KOPT-K1 (cell line): ENCODE results near the gene TSPYL4.

ENCODE experiments used
- H3K27ac ChIP-seq: fragments of 200-600 bp; sonication (generic); 2 replicates; pipeline ENCODE4 v1.5.1; 2016; ENCODE audit warnings: antibody characterized with exemption, mild to moderate bottlenecking, low read depth, low read length; ENCODE audit not compliant: poor library complexity, severe bottlenecking
- H3K36me3 ChIP-seq: fragments of 200-600 bp; sonication (generic); 2 replicates; pipeline ENCODE4 v1.5.1; 2017; ENCODE audit warnings: antibody characterized with exemption, mild to moderate bottlenecking, low read length, moderate library complexity; ENCODE audit not compliant: insufficient read depth
- H3K9me3 ChIP-seq: fragments of 200-600 bp; sonication (generic); 2 replicates; pipeline ENCODE4 v1.5.1; 2017; ENCODE audit warnings: antibody characterized with exemption, low read length, mild to moderate bottlenecking; ENCODE audit not compliant: insufficient read depth, poor library complexity, severe bottlenecking

Gene TSPYL4

GRCh38 chr6:116280161-116280932, 26.5 kb upstream of the TSPYL4 start:
- Histone ChIP-seq H3K36me3 (peaks cover 27% of the 10 kb centered on the region), H3K27ac (peak overlapping the region; percentile 83), H3K9me3 (no peaks in the 10 kb centered on the region)

- H3K27ac ChIP-seq, result peak within 1 kb of the TSS; percentile 83
- no peaks in the 10 kb centered on the region for H3K9me3 ChIP-seq
- H3K36me3 ChIP-seq, result peaks cover 35% of the 10 kb centered on the region
These were observed 25.6 kb upstream of the TSPYL4 start, which contains the start of gene TSPYL1 for GRCh38 chr6:116279232-116280160. Gene TSPYL1 (minus strand): TSS chr6:116279930. CDS start chr6:116279830, 100 bp downstream.

DNA sequence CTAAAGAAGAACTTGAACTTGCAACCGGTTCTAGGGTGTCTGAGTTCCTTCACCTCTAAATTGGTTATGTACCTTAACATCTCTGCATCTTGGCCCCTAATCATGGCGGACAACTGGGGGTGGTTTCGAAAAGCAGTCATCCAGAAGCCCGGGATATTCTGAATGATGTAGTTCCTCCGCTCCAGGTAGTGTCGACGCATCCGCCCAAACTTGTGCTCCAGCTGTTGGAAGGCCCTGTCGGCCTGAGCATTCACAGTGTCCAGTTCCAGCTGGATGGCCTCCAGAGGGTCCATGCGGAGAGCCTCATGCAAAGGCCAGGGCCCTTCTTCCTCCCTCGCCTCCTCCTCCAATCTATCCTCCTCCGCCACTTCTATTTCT, 25.0 kb upstream of the TSPYL4 start:
- peak overlapping the region; percentile 83 for H3K27ac ChIP-seq

GRCh38 chr6:116278481-116278829, 24.6 kb upstream of the TSPYL4 start:
- H3K36me3 ChIP-seq, result peaks cover 43% of the 10 kb centered on the region
- H3K9me3 ChIP-seq, result no peaks in the 10 kb centered on the region
- H3K27ac ChIP-seq, result peak overlapping the region; percentile 83

More for the DNA sequence above, 25.0 kb upstream of the TSPYL4 start:
- no peaks in the 10 kb centered on the region for H3K9me3 ChIP-seq
- H3K36me3 ChIP-seq, result peaks cover 42% of the 10 kb centered on the region

GRCh38 chr6:116277124-116277523, 23.2 kb upstream of the TSPYL4 start:
- no peaks in the 10 kb centered on the region for H3K9me3 ChIP-seq
- no peak overlapping the region for H3K27ac ChIP-seq
- H3K36me3 ChIP-seq, result peaks cover 55% of the 10 kb centered on the region

- H3K9me3 ChIP-seq, result no peaks in the 10 kb centered on the region
- no peak overlapping the region for H3K27ac ChIP-seq
- peaks cover 44% of the 10 kb centered on the region for H3K36me3 ChIP-seq
These were observed 17.4 kb upstream of the TSPYL4 start for GRCh38 chr6:116271149-116271708.

DNA sequence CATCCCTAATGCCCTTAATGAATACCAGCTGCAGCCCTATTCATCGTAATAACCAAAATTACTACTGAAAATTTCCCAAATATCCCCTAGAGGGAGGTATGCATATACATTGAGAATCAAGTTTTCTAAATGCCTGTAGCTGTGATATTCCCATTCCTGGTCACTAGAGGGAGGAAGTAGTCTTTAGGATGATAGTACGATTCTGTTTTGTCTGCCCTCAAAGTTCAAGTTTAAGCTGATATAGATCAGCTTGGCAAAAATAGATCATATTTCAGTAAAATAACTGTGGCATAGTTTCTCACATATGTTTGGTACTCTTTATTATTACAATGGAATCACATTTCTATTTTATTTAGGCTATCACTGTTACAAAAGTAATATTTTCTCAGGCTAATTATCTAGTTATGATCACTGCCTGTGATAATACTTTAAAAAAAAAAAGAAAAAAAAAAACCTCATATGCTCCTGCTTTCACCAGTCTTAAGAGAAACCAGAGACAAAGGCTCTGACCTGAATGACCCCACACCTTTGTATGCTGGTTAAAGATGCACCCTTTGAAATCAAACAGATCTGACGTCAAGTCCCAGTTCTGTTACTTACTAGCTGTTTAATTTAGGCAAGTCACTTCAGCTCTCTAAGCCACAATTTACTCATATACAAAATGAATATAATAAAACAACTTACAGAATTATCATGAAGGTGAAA, 14.9 kb upstream of the TSPYL4 start:
- peaks cover 5% of the 10 kb centered on the region for H3K9me3 ChIP-seq
- H3K36me3 ChIP-seq, result peaks cover 26% of the 10 kb centered on the region; the same call in 1 of the 2 replicates
- H3K27ac ChIP-seq, result no peak overlapping the region

- H3K9me3 ChIP-seq, result peaks cover 12% of the 10 kb centered on the region
- H3K27ac ChIP-seq, result no peak overlapping the region
- peaks cover 21% of the 10 kb centered on the region; the same call in 1 of the 2 replicates for H3K36me3 ChIP-seq
These were observed 14.1 kb upstream of the TSPYL4 start for GRCh38 chr6:116267836-116268588.

DNA sequence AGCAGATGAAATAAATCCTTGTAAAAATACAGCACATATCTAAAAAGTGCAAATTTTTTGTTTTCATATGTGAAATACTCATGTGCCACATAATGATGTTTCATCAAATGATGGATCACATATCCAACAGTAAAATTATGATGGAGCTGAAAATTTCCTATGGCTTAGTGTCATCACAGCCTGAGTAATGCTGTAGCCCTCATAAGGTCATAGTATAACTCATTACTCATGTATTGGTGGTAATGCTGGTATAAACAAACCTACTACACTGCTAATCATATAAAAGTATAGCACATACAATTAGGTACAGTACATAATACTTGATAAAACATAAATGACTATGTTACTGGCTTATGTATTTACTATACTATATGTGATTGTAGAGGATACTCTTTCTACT, 12.9 kb upstream of the TSPYL4 start:
- Histone ChIP-seq H3K9me3 (peaks cover 15% of the 10 kb centered on the region), H3K27ac (no peak overlapping the region)

GRCh38 chr6:116265041-116265829, 11.4 kb upstream of the TSPYL4 start:
- Histone ChIP-seq H3K27ac (no peak overlapping the region), H3K36me3 (0 out of 2 replicates have a peak, but pooled peaks cover 6% of the 10 kb centered on the region), H3K9me3 (peaks cover 15% of the 10 kb centered on the region)

More for the DNA sequence above, 12.9 kb upstream of the TSPYL4 start:
- 0 out of 2 replicates have a peak, but pooled peaks cover 11% of the 10 kb centered on the region for H3K36me3 ChIP-seq

- peaks cover 11% of the 10 kb centered on the region; the same call in 1 of the 2 replicates for H3K36me3 ChIP-seq
- H3K27ac ChIP-seq, result no peak overlapping the region
- H3K9me3 ChIP-seq, result peaks cover 15% of the 10 kb centered on the region
These were observed 9.5 kb upstream of the TSPYL4 start for GRCh38 chr6:116263353-116263752.

- Histone ChIP-seq H3K9me3 (peaks cover 8% of the 10 kb centered on the region), H3K27ac (no peak overlapping the region), H3K36me3 (peaks cover 5% of the 10 kb centered on the region; the same call in 1 of the 2 replicates)
These were observed 4.6 kb upstream of the TSPYL4 start for GRCh38 chr6:116258520-116258919.

DNA sequence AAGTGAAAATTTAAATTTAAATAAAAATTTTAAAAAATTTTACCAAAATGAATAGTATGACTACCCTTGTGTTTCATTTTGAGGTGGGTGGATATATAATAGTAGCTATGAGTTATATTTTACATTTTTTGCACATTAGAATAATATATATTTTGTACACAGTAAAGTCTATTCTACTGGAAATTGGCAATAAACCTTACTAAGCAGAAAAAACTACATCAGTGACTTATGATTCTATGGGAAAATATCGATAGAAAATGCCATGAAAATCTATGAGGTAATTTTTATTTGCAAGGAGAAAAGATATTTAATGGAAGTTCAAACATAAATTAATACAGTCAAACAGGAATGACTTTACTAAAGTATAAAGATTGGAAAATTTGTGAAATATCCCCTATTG, 2.8 kb upstream of the TSPYL4 start:
- H3K27ac ChIP-seq, result no peak overlapping the region
- H3K9me3 ChIP-seq, result no peaks in the 10 kb centered on the region
- peaks cover 12% of the 10 kb centered on the region; the same call in 1 of the 2 replicates for H3K36me3 ChIP-seq
